ENCODE data around the gene CIBAR2. TPM values are rescaled to one million over a fixed set of nuclear protein-coding genes. Genes with fewer than 3 reads are reported as not detected.

CIBAR2 gene
- total and polyA plus RNA-seq, 9 of the 15 experiments (the other 6 are each of a cell fraction or from before 2014, with no cell fraction given): not detected

DNA sequence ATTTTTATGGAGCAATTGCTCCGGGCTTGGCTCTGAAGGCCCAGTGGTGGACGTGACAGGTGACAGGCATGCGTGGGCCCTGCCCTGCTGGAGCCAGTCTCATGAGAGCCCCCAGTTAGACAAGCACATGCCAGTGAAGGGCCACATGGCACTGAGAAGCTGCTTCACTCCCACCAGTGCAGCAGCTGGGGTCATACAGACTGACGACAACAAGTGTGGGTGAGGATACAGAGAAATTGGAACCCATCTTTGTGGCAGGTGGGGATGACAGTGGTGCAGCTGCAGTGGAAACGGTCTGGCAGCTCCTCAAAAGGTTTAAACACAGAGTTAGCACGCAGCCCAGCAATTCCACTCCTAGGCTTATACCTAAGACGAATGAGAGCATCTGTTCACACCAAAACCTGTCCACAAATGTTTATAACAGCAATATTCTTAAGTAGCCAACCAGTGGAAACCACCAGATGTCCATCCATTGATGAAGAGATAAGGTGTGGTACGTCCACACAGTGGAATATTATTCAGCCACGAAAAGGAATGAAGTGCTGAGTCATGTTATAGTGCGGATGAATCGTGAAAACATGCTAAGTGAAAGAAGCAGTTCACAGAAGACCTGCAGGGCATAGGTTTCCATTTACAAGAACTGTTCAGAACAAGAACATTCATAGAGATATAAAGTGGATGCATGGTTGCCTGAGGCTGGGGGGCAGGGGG lies 12.5 kb upstream of the CIBAR2 start (continued):
- TF ChIP-seq ZNF316 (IDR thresholded peaks at IDR 0.05) (peak; percentile 96), CREB5 (CRISPR knock-in tag; IDR thresholded peaks at IDR 0.05) (no peak), MED1 (CRISPR knock-in tag; IDR thresholded peaks at IDR 0.05; ENCODE audit: borderline replicate concordance) (no peak), ZC3H11A (IDR thresholded peaks at IDR 0.05; ENCODE audit: low read depth, low read length) (no peak), PHF20 (IDR thresholded peaks at IDR 0.05; ENCODE audit: partially characterized antibody) (no peak), MAFF (IDR thresholded peaks at IDR 0.05; ENCODE audit: low read length) (peak; percentile 93), KHSRP (IDR thresholded peaks at IDR 0.05) (no peak), ATF7 (IDR thresholded peaks at IDR 0.05) (no peak), HDGF (IDR thresholded peaks at IDR 0.05) (no peak), TBL1XR1 (IDR thresholded peaks at IDR 0.05; ENCODE audit: low read length in 2 of 2) (no peak), HDAC1 (IDR thresholded peaks at IDR 0.05) (peak in 1 of 2 experiments; percentile 19; a peak in 1 of 4 replicates), CBX5 (IDR thresholded peaks at IDR 0.05; ENCODE audit: borderline replicate concordance, low read depth) (peak; percentile 31; the same call in 1 of the 2 replicates), C11orf30 (IDR thresholded peaks at IDR 0.05; ENCODE audit: low read depth) (peak; percentile 89), ZNF146 (CRISPR knock-in tag; IDR thresholded peaks at IDR 0.05; ENCODE audit: unreplicated experiment) (peak; percentile 100), ZMIZ1 (IDR thresholded peaks at IDR 0.05; ENCODE audit: low read depth in 2 of 2, low read length in 2 of 2) (no peak), ATF4 (CRISPR knock-in tag; IDR thresholded peaks at IDR 0.05) (no peak), NCOR1 (IDR thresholded peaks at IDR 0.05) (no peak), KDM1A (IDR thresholded peaks at IDR 0.05) (peak; percentile 78 to 89), GABPA (tag; conservative IDR thresholded peaks at IDR 0.05; ENCODE audit: low read depth) (no peak), BACH1 (tag; IDR thresholded peaks at IDR 0.05) (peak; percentile 95), NONO (IDR thresholded peaks at IDR 0.05; ENCODE audit: low read depth in 2 of 2, low read length in 1 of 2) (no peak), SLC30A9 (CRISPR knock-in tag; IDR thresholded peaks at IDR 0.05) (no peak), NR2C1 (IDR thresholded peaks at IDR 0.05) (no peak), NR2C1 (tag; IDR thresholded peaks at IDR 0.05) (no peak), CBFA2T3 (IDR thresholded peaks at IDR 0.05) (0 out of 2 replicates have a peak, but pooled peaks have one; percentile 9), NFIX (CRISPR knock-in tag; IDR thresholded peaks at IDR 0.05; ENCODE audit: low read depth) (no peak), NEUROD1 (IDR thresholded peaks at IDR 0.05; ENCODE audit: borderline replicate concordance, low read depth, low read length, partially characterized antibody) (no peak)

Data from K562 (cell line).